Mesenteric fat pad (tissue), 1 donor: Measurements from ENCODE around the gene FOXO3. TPM values are rescaled to one million over a fixed set of nuclear protein-coding genes. Genes with fewer than 3 reads are reported as not detected.
"Not testable (repeated sequence)": the region's sequence is repeated elsewhere in the genome, so short reads cannot be mapped to it uniquely, and the experiment has no call there.

ENCODE experiments used
- DNase-seq: peaks from one replicate; pipeline ENCODE4 v3.0.0-alpha.2; 2020; ENCODE audit warnings: low spot score
- total RNA-seq: library from RNA; stranded (reverse); fragmentation: NEBNext Ultra II Directional; extraction: Animal tissue kit (Norgen Biotek cat#: 25700); gene quantifications from one replicate; pipeline ENCODE4 v1.2.1, GENCODE V29; 2021
- donor health status: DM: yes; HTN: yes; CAD: no.

FOXO3 gene
- total RNA-seq, 1 donor from 2014 or later: 94.0 TPM

GRCh38 chr6:108681721-108682120 is 121.0 kb downstream of the FOXO3 start:
- not testable (repeated sequence) for DNase-seq

- not testable (repeated sequence) for DNase-seq
Measured at GRCh38 chr6:108682383-108683119, 121.8 kb downstream of the FOXO3 start.

- not testable (repeated sequence) for DNase-seq
Measured at GRCh38 chr6:108683976-108684375, 123.3 kb downstream of the FOXO3 start.

- no peak for DNase-seq
Measured at GRCh38 chr6:108684771-108685329, 124.1 kb downstream of the FOXO3 start.

GRCh38 chr6:108685970-108686369 is 125.3 kb downstream of the FOXO3 start:
- no peak for DNase-seq

GRCh38 chr6:108686896-108687295 is 126.2 kb downstream of the FOXO3 start:
- DNase-seq: no peak

GRCh38 chr6:108687921-108688320 is 127.2 kb downstream of the FOXO3 start:
- no peak for DNase-seq

GRCh38 chr6:108689272-108690161 is 128.8 kb downstream of the FOXO3 start:
- DNase-seq: no peak

GRCh38 chr6:108690326-108691049 is 129.8 kb downstream of the FOXO3 start:
- no peak for DNase-seq

- no peak for DNase-seq
Measured at GRCh38 chr6:108693430-108694154, 132.9 kb downstream of the FOXO3 start.

GRCh38 chr6:108694816-108695215 is 134.1 kb downstream of the FOXO3 start:
- no peak for DNase-seq

- DNase-seq: no peak
Measured at GRCh38 chr6:108697561-108698161, 136.9 kb downstream of the FOXO3 start.

- DNase-seq: no peak
Measured at GRCh38 chr6:108698593-108699289, 138.0 kb downstream of the FOXO3 start.

- DNase-seq: no peak
Measured at GRCh38 chr6:108699290-108700041, 138.7 kb downstream of the FOXO3 start.

GRCh38 chr6:108702106-108702851 is 141.6 kb downstream of the FOXO3 start:
- no peak for DNase-seq

- DNase-seq: no peak
Measured at GRCh38 chr6:108706649-108707048, 145.9 kb downstream of the FOXO3 start.

GRCh38 chr6:108707328-108707976 is 146.7 kb downstream of the FOXO3 start:
- no peak for DNase-seq

GRCh38 chr6:108710030-108710429 is 149.3 kb downstream of the FOXO3 start:
- no peak for DNase-seq
